K562 (cell line): Measurements from ENCODE around the gene ABCC1. TPM values are rescaled to one million over a fixed set of nuclear protein-coding genes. Genes with fewer than 3 reads are reported as not detected.

Experiments
- ATAC-seq: fragments of 200-7000 bp; cut with Tn5 transposase; 3 replicates; pipeline ENCODE4 v1.9.1; 2020; ENCODE audit warnings: moderate library complexity
- BruUV-seq: library from RNA; stranded (reverse); fragments of 400-500 nt; replicated peaks from 2 replicates; lab custom pipeline; 2021; lab: Mats Ljungman, UMichigan
- CTCF ChIA-PET: fragments of 300-600 bp; formaldehyde crosslinking; extraction: SDS; loops from one replicate; lab custom pipeline; 2021; ENCODE audit warnings: low intra/inter-chr PET ratio; lab: Yijun Ruan, JAX
- POLR2A ChIA-PET: fragments of 300-600, 350-650 bp; sonication (Branson Sonifier 250); formaldehyde crosslinking; extraction: SDS; loops from one replicate; lab custom pipeline; 2021; ENCODE audit warnings: antibody characterized with exemption, inconsistent platforms; lab: Yijun Ruan, JAX
- DNase-seq, 4 experiments: peaks; one replicate each; pipeline versions ENCODE4 v3.0.0 to v3.0.0-alpha.2; 2011 to 2018; ENCODE audit warnings: low spot score in 3 of 4, mixed read lengths in 3 of 4; ENCODE audit errors: extremely low read depth in 1 of 4
- FAIRE-seq: peaks from 2 replicates; lab custom pipeline; 2011; peaks lifted over from hg19 to GRCh38; lab: Jason Lieb, UNC
- H2AFZ ChIP-seq: 2 replicates; pipeline ENCODE4 v1.6.0; 2011; ENCODE audit warnings: low read depth, low read length, control low read depth, inconsistent platforms
- H3K27ac ChIP-seq: fragments of 200-600 bp; 3 replicates; pipeline ENCODE4 v1.8.0; 2011; ENCODE audit warnings: low read depth, mild to moderate bottlenecking, control low read depth, inconsistent platforms, low read length, moderate library complexity, mixed read lengths; ENCODE audit errors: extremely low read depth
- H3K27me3 ChIP-seq, 2 experiments: fragments of 300-600 bp in 1 of 2; 2 replicates in 1 of 2; 3 replicates in 1 of 2; pipeline versions ENCODE4 v1.6.0 to v1.8.0; 2011; ENCODE audit warnings: inconsistent platforms in 2 of 2, low read length in 2 of 2, mild to moderate bottlenecking in 1 of 2, mixed read lengths in 1 of 2, moderate library complexity in 1 of 2; ENCODE audit not compliant: control insufficient read depth in 2 of 2, insufficient read depth in 2 of 2
- H3K36me3 ChIP-seq: fragments of 300-600 bp; 3 replicates; pipeline ENCODE4 v1.8.0; 2011; ENCODE audit warnings: mild to moderate bottlenecking, low read length, inconsistent platforms; ENCODE audit not compliant: control insufficient read depth, insufficient read depth
- H3K4me1 ChIP-seq, 2 experiments: fragments of 200-600 bp in 1 of 2; replicated peaks in 1 of 2; 2 replicates in 1 of 2; 3 replicates in 1 of 2; pipeline versions ENCODE4 v1.5.1 to v1.8.0; 2011; ENCODE audit warnings: inconsistent platforms in 2 of 2, low read length in 2 of 2, mild to moderate bottlenecking in 1 of 2, mixed read lengths in 1 of 2, moderate library complexity in 1 of 2; ENCODE audit not compliant: control insufficient read depth in 2 of 2, insufficient read depth in 2 of 2
- H3K4me2 ChIP-seq: 2 replicates; pipeline ENCODE4 v1.6.1; 2011; ENCODE audit warnings: low read length, control low read depth, inconsistent platforms, mixed read lengths; ENCODE audit not compliant: insufficient read depth
- H3K4me3 ChIP-seq: fragments of 200-600 bp; sonication (generic), shearing (Covaris generic); 2 replicates; pipeline ENCODE4 v1.5.1; 2016; ENCODE audit warnings: control low read depth, inconsistent platforms
- H3K79me2 ChIP-seq: fragments of 200-600 bp; 3 replicates; pipeline ENCODE4 v1.8.0; 2011; ENCODE audit warnings: low read length, inconsistent platforms; ENCODE audit not compliant: control insufficient read depth, insufficient read depth
- H3K9ac ChIP-seq, 2 experiments: 2 replicates each; pipeline versions ENCODE4 v1.6.0 to v1.6.1; 2011; ENCODE audit warnings: low read depth in 2 of 2, low read length in 2 of 2, control low read depth in 1 of 2, inconsistent platforms in 1 of 2, mild to moderate bottlenecking in 1 of 2, mixed read lengths in 1 of 2; ENCODE audit not compliant: insufficient read depth in 1 of 2
- H3K9me1 ChIP-seq: one replicate; pipeline ENCODE4 v1.6.0; 2011; ENCODE audit warnings: inconsistent platforms, mild to moderate bottlenecking, low read length, moderate library complexity; ENCODE audit not compliant: control insufficient read depth, insufficient read depth
- H3K9me3 ChIP-seq: replicated peaks from 2 replicates; pipeline ENCODE4 v1.5.1; 2011; ENCODE audit warnings: low read depth, low read length, inconsistent platforms; ENCODE audit not compliant: control insufficient read depth, insufficient read depth
- H4K20me1 ChIP-seq: replicated peaks from 2 replicates; pipeline ENCODE4 v1.6.1; 2011; ENCODE audit warnings: low read length, inconsistent platforms, mixed read lengths; ENCODE audit not compliant: control insufficient read depth, insufficient read depth
- ARID2 ChIP-seq: fragments of 450-650 bp; IDR thresholded peaks from 2 replicates; pipeline ENCODE4 v1.6.1; 2017; ENCODE audit warnings: antibody characterized with exemption, mild to moderate bottlenecking
- EHMT2 ChIP-seq: fragments of 450-650 bp; IDR thresholded peaks from 2 replicates; pipeline ENCODE4 v1.6.1; 2018; ENCODE audit warnings: antibody characterized with exemption
- NONO ChIP-seq, 2 experiments: fragments of 200-400 bp in 1 of 2; fragments of 450-650 bp in 1 of 2; formaldehyde crosslinking in 1 of 2; IDR thresholded peaks; 2 replicates each; pipeline ENCODE4 v1.6.1; 2017; ENCODE audit warnings: low read depth in 2 of 2, mild to moderate bottlenecking in 2 of 2, moderate library complexity in 2 of 2, low read length in 1 of 2
- STAT5B ChIP-seq: fragments of 250-450 bp; sonication (Bioruptor Pico); IDR thresholded peaks from 2 replicates; pipeline ENCODE4 v1.8.0; 2021; ENCODE audit warnings: mild to moderate bottlenecking, inconsistent platforms
- SUPT5H ChIP-seq: fragments of 450-650 bp; IDR thresholded peaks from 2 replicates; pipeline ENCODE4 v1.6.1; 2016
- TAF7 ChIP-seq: fragments of 450-650 bp; IDR thresholded peaks from 2 replicates; pipeline ENCODE4 v1.6.1; 2016; ENCODE audit warnings: missing genetic modification characterization, missing compliant biosample characterization
- ZNF41 ChIP-seq: fragments of 250-450 bp; sonication (Bioruptor Pico); conservative IDR thresholded peaks from 2 replicates; pipeline ENCODE4 v1.4.0; 2020; ENCODE audit warnings: mild to moderate bottlenecking
- ZNF695 ChIP-seq: fragments of 450-650 bp; formaldehyde crosslinking; IDR thresholded peaks from 2 replicates; pipeline ENCODE4 v1.4.0; 2020; ENCODE audit warnings: mild to moderate bottlenecking, moderate library complexity
- ZNF766 ChIP-seq: fragments of 200-800 bp; sonication (Bioruptor generic); conservative IDR thresholded peaks from 2 replicates; pipeline ENCODE4 v1.6.1; 2016; ENCODE audit warnings: missing genetic modification characterization, missing compliant biosample characterization
- WGBS: fragments of 100-300 bp; shearing (Covaris generic); methylation state at CpG from one replicate; pipeline ENCODE4 v1.1.6; 2016; ENCODE audit warnings: low coverage, mixed read lengths; ENCODE audit not compliant: insufficient coverage; ENCODE audit errors: missing lambda C conversion rate; 5-methylcytosine and 5-hydroxymethylcytosine counted together
- in situ Hi-C: fragments of 300-500 bp; cut with MboI; formaldehyde crosslinking; loops from 4 replicates; pipeline ENCODE4 v1.15.0; 2018; ENCODE audit warnings: inconsistent platforms, mixed read lengths
- intact Hi-C: fragments of 100-400 bp; cut with micrococcal nuclease; formaldehyde crosslinking; loops from 2 replicates; pipeline ENCODE4 v1.14.2; 2022
- polyA plus RNA-seq, 8 experiments: library from polyadenylated mRNA; depleted of rRNA in 4 of 8; stranded (reverse) in 5 of 8; unstranded in 3 of 8; fragments of >200 nt; fragmentation: Nextera tagmentation in 2 of 8; fragmentation: Illumina TruSeq in 1 of 8; extraction: Ambion mirVana in 2 of 8; extraction: Trizol in 1 of 8; gene quantifications; 2 replicates each; pipeline versions ENCODE4 v1.2.1 to v1.2.3, GENCODE V29; 2011 to 2014; ENCODE audit warnings: inconsistent platforms in 1 of 8, missing spikeins in 1 of 8
- total RNA-seq, 7 experiments: library from RNA; depleted of rRNA in 6 of 7; stranded (reverse); fragments of >200 nt in 6 of 7; fragmentation: Illumina TruSeq in 2 of 7; extraction: Trizol in 2 of 7; gene quantifications; 2 replicates each; pipeline versions ENCODE4 v1.2.1 to v1.2.3, GENCODE V29; 2011 to 2021; ENCODE audit warnings: low replicate concordance in 1 of 7
- TF ChIP-seq, protein P1 (sequence below), 2 experiments: fragments of 450-650 bp; IDR thresholded peaks; 2 replicates each; pipeline ENCODE4 v1.6.1; 2016
- TF ChIP-seq, protein P2 (sequence below), 2 experiments: fragments of 450-650 bp in 1 of 2; sonication (generic) in 1 of 2; formaldehyde crosslinking in 1 of 2; IDR thresholded peaks; 2 replicates each; pipeline versions ENCODE4 v1.7.1 to v1.9.0; 2016 to 2022; ENCODE audit warnings: inconsistent platforms in 1 of 2, mild to moderate bottlenecking in 1 of 2, missing genetic modification reagents in 1 of 2

Gene ABCC1
- total and polyA plus RNA-seq, 9 of the 15 experiments (the other 6 are each of a cell fraction or from before 2014, with no cell fraction given): 3.9 to 41.6 (median 10.0) TPM

- DNase-seq (no peak), ATAC-seq (no peak), FAIRE-seq (no peak)
- Histone ChIP-seq H3K27ac (no peak overlapping the region), H3K4me3 (no peak overlapping the region), H3K36me3 (peaks cover 30% of the 10 kb centered on the region), H3K4me2 (no peak overlapping the region), H2AFZ (no peak overlapping the region), H3K4me1 (peaks cover 10 to 11% of the 10 kb centered on the region in 2 experiments), H3K27me3 (no peaks in the 10 kb centered on the region), H4K20me1 (no peaks in the 10 kb centered on the region; the same call in 1 of the 2 replicates), H3K9ac (no peak overlapping the region), H3K79me2 (peaks cover 30% of the 10 kb centered on the region), H3K9me1 (no peaks in the 10 kb centered on the region), H3K9me3 (no peaks in the 10 kb centered on the region)
- ChIA-PET POLR2A (interaction anchor here (2.7 kb wide), 1 partner anchor 8 kb away, joined by 11 read pairs; no protein-coding TSS in a partner anchor), CTCF (no interaction called here)
- TF ChIP-seq ARID2: no peak
- TF ChIP-seq, protein P1, sequence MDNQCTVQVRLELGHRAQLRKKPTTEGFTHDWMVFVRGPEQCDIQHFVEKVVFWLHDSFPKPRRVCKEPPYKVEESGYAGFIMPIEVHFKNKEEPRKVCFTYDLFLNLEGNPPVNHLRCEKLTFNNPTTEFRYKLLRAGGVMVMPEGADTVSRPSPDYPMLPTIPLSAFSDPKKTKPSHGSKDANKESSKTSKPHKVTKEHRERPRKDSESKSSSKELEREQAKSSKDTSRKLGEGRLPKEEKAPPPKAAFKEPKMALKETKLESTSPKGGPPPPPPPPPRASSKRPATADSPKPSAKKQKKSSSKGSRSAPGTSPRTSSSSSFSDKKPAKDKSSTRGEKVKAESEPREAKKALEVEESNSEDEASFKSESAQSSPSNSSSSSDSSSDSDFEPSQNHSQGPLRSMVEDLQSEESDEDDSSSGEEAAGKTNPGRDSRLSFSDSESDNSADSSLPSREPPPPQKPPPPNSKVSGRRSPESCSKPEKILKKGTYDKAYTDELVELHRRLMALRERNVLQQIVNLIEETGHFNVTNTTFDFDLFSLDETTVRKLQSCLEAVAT (IDR thresholded peaks at IDR 0.05): no peak
- no peak for TF ChIP-seq ZNF695 (CRISPR knock-in tag)
- TF ChIP-seq ZNF766 (CRISPR knock-in tag): no peak
- TF ChIP-seq EHMT2: no peak
- no peak for TF ChIP-seq SUPT5H
- TF ChIP-seq ZNF41 (CRISPR knock-in tag): no peak
- no peak for TF ChIP-seq NONO (IDR thresholded peaks at IDR 0.05; ENCODE audit: low read depth in 2 of 2, low read length in 1 of 2)
- no peak for TF ChIP-seq TAF7 (tag)
- TF ChIP-seq, protein P2, sequence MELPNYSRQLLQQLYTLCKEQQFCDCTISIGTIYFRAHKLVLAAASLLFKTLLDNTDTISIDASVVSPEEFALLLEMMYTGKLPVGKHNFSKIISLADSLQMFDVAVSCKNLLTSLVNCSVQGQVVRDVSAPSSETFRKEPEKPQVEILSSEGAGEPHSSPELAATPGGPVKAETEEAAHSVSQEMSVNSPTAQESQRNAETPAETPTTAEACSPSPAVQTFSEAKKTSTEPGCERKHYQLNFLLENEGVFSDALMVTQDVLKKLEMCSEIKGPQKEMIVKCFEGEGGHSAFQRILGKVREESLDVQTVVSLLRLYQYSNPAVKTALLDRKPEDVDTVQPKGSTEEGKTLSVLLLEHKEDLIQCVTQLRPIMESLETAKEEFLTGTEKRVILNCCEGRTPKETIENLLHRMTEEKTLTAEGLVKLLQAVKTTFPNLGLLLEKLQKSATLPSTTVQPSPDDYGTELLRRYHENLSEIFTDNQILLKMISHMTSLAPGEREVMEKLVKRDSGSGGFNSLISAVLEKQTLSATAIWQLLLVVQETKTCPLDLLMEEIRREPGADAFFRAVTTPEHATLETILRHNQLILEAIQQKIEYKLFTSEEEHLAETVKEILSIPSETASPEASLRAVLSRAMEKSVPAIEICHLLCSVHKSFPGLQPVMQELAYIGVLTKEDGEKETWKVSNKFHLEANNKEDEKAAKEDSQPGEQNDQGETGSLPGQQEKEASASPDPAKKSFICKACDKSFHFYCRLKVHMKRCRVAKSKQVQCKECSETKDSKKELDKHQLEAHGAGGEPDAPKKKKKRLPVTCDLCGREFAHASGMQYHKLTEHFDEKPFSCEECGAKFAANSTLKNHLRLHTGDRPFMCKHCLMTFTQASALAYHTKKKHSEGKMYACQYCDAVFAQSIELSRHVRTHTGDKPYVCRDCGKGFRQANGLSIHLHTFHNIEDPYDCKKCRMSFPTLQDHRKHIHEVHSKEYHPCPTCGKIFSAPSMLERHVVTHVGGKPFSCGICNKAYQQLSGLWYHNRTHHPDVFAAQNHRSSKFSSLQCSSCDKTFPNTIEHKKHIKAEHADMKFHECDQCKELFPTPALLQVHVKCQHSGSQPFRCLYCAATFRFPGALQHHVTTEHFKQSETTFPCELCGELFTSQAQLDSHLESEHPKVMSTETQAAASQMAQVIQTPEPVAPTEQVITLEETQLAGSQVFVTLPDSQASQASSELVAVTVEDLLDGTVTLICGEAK (IDR thresholded peaks at IDR 0.05): no peak
- TF ChIP-seq, protein P2 (CRISPR knock-in tag; IDR thresholded peaks at IDR 0.05): no peak
- no peak for TF ChIP-seq STAT5B (CRISPR knock-in tag)
- in situ Hi-C loops (no loop called here), intact Hi-C loops (no loop called here)
- no TSS peak for BruUV-seq
- WGBS: 11% methylated on average over 1 of the region's 8 CpGs
These were observed 57.2 kb downstream of the ABCC1 start for GRCh38 chr16:16006650-16007049.
